Karpas-422 (cell line): ENCODE results near the gene SNX33. TPM values are rescaled to one million over a fixed set of nuclear protein-coding genes. Genes with fewer than 3 reads are reported as not detected.

Source experiments
- DNase-seq: peaks from one replicate; pipeline ENCODE4 v3.0.0-alpha.2; 2015
- H2AFZ ChIP-seq: fragments of 200-600 bp; sonication (generic); 2 replicates; pipeline ENCODE4 v1.6.1; 2014; ENCODE audit warnings: antibody characterized with exemption, low read length, mixed read lengths
- H3K27ac ChIP-seq: fragments of 200-600 bp; sonication (generic); 2 replicates; pipeline ENCODE4 v1.5.1; 2014; ENCODE audit warnings: mild to moderate bottlenecking, low read length, moderate library complexity
- H3K27me3 ChIP-seq: fragments of 200-600 bp; sonication (generic); 2 replicates; pipeline ENCODE4 v1.6.1; 2014; ENCODE audit warnings: low read length, mixed read lengths
- H3K36me3 ChIP-seq: fragments of 200-600 bp; sonication (generic); 2 replicates; pipeline ENCODE4 v1.6.1; 2014; ENCODE audit warnings: low read length, mixed read lengths; ENCODE audit not compliant: insufficient read depth
- H3K4me1 ChIP-seq: fragments of 200-600 bp; sonication (generic); 2 replicates; pipeline ENCODE4 v1.6.1; 2014; ENCODE audit warnings: mild to moderate bottlenecking, low read length, mixed read lengths
- H3K4me2 ChIP-seq: fragments of 200-600 bp; sonication (generic); 2 replicates; pipeline ENCODE4 v1.6.1; 2014; ENCODE audit warnings: low read length, low read depth, mild to moderate bottlenecking; ENCODE audit not compliant: poor library complexity, severe bottlenecking
- H3K4me3 ChIP-seq: fragments of 200-600 bp; sonication (generic); 2 replicates; pipeline ENCODE4 v1.5.1; 2014; ENCODE audit warnings: mild to moderate bottlenecking, antibody characterized with exemption, low read length, mixed read lengths
- H3K79me2 ChIP-seq: fragments of 200-600 bp; sonication (generic); 2 replicates; pipeline ENCODE4 v1.6.1; 2014; ENCODE audit warnings: mild to moderate bottlenecking, low read length, mixed read lengths
- H3K9ac ChIP-seq: fragments of 200-600 bp; sonication (generic); 2 replicates; pipeline ENCODE4 v1.6.0; 2014; ENCODE audit warnings: low read length
- H3K9me2 ChIP-seq: fragments of 200-600 bp; sonication (generic), shearing (Covaris generic); replicated peaks from 2 replicates; pipeline ENCODE4 v1.6.0; 2014; ENCODE audit warnings: mild to moderate bottlenecking, low read length, moderate library complexity; ENCODE audit not compliant: insufficient read depth
- H3K9me3 ChIP-seq: fragments of 300-700, 200-600 bp; sonication (generic); 2 replicates; pipeline ENCODE4 v1.6.1; 2014; ENCODE audit warnings: low read length, mixed read lengths
- H4K20me1 ChIP-seq: fragments of 200-600 bp; sonication (generic); 2 replicates; pipeline ENCODE4 v1.6.1; 2014; ENCODE audit warnings: mild to moderate bottlenecking, antibody characterized with exemption, low read length, low read depth; ENCODE audit not compliant: insufficient read depth
- total RNA-seq: library from RNA; depleted of rRNA; stranded (reverse); fragments of >200 nt; shearing (Covaris generic); gene quantifications from 2 replicates; pipeline ENCODE4 v1.2.3, GENCODE V29; 2014; ENCODE audit warnings: low replicate concordance

The SNX33 gene
- total RNA-seq, 1 experiment from 2014 or later, result not detected

DNA sequence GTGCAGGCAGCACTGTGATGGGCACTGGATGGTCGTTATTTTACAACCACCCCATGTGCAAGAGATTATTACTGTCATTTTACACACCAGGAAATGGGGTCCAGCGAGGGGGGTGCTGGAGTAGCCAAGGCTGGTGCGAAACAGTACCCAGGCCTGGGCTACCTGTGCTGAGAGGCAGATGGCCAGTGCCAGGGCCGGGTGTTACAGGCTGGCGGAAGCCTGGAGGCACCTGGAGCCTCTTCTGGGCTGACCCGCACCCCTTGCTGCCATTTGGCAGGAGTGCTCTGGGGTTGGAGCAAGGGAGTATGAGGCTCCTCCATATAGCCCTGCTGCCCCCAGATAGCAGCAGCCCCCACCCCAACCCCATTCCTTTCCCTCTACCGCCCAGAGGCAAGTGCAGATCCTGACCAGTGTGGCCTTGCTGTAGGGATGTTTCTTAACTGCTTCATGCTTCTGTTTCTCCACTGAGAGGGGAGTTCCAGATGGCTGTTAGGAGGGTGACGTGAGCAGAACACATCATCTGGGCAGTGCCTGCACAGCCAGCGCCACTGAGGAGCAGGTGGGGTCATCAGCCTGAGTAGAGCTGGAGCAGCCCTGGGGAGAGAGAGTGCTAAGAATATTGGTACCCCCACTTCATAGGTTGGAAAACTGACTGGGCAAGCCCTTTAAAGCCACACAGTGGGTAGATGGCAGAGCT is 15.3 kb downstream of the SNX33 start:
- no peaks in the 10 kb centered on the region for H3K79me2 ChIP-seq
- no peak overlapping the region for H3K9ac ChIP-seq
- no peak for DNase-seq
- no peak overlapping the region for H2AFZ ChIP-seq
- no peaks in the 10 kb centered on the region for H3K9me3 ChIP-seq
- no peak overlapping the region for H3K4me2 ChIP-seq
- no peaks in the 10 kb centered on the region for H3K9me2 ChIP-seq
- H3K27ac ChIP-seq, result no peak overlapping the region
- no peaks in the 10 kb centered on the region for H3K36me3 ChIP-seq
- H3K4me3 ChIP-seq, result no peak overlapping the region
- no peaks in the 10 kb centered on the region for H3K27me3 ChIP-seq
- H4K20me1 ChIP-seq, result no peaks in the 10 kb centered on the region
- H3K4me1 ChIP-seq, result peaks cover 12% of the 10 kb centered on the region

DNA sequence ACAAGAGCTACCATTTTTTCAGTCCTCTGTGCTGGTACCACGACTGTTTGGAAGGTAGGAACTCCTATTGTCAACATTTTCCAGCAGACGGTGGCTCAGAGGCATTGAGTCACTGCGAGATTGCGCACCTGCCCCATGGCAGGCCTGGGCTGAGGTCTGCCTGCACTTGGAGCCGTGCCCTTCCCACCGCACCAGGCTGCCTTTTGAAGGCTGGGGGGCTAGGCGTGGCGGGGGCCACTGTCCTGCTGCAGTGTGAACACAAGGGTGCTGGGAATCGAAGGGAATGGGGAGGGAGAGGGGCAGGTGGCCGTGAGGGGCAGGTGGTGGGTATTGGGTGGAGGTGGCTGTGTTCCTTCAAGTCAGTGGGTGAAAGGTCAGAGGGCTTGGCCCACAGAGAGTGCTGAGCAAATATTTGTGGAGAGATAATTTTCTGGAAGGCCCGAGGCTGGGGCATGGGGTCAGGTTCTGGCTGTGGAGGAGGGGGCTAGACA is 16.3 kb downstream of the SNX33 start:
- Histone ChIP-seq H3K27ac (no peak overlapping the region), H3K27me3 (no peaks in the 10 kb centered on the region), H3K36me3 (no peaks in the 10 kb centered on the region), H3K4me3 (no peak overlapping the region), H3K79me2 (no peaks in the 10 kb centered on the region), H3K9ac (no peak overlapping the region), H3K9me3 (no peaks in the 10 kb centered on the region), H3K9me2 (no peaks in the 10 kb centered on the region), H3K4me1 (peaks cover 12% of the 10 kb centered on the region), H3K4me2 (no peak overlapping the region), H2AFZ (no peak overlapping the region), H4K20me1 (no peaks in the 10 kb centered on the region)
- DNase-seq, result no peak

DNA sequence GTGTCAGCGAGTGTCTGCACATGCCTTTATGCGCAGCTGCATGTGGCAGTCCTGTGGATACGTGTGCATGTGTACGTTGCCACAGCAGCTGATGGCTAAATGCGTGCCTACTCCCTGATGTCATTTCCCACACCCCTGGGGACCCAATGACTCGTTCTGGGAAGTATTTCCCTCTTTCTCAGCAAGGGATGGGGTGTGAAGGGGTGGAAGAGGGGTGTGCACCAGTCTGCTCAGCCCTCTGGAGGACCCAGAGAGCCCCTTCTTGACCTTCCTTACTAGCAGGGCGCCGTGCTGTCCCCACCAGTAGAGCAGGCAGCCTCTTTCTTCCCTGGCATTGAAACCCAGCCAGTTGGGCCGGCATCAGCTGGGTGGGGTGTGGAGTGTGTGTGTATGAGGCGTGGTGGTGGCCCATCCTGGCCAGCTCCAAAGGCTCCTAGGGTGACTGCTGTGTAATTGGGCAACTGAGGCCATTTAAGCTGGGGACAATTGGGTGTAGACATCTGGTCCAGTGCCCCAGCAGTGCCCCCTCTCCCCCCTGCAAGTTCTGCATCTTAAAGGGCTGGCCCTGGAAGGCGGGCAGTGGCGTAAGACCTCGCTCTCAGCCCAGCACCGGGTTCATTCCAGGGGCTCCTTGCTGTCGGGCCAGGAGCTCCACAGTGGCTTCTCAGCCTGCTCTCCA is 19.2 kb downstream of the SNX33 start:
- Histone ChIP-seq H3K79me2 (no peaks in the 10 kb centered on the region), H3K9ac (no peak overlapping the region), H3K4me2 (peak overlapping the region; percentile 32)

DNA sequence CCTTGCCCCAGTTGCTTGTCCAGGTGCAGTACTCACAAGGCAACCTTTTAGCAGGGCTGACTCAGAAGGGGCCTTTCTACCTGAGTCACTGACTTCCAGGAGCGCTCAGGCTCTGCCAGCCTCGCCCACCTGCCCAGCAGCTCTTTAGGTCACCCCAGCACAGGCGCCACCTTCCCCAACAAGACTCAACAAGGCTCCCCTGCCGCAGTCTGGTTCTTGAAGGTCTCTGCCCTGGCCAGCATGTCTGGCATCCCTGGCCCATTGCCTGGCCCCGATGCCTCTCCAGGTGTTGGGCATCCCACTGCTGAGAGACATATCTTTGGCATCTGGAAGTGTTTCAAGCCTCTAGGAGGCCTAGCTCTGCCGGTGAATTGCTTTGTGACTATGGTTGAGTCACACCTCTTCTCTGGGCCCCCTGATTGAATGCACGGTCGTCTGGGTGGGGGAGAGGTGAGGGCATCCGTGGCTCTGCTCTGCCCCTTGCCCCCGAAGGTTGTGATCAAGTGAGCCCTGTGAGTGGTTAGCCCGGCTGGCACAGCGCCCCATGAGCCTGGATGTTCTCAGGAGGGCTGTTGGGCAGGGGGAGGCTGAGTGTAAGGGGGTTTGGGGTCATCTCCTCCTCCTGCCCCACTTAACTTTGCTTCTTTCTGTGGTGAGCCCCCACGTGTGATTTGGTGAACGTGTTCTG is 21.6 kb downstream of the SNX33 start:
- Histone ChIP-seq H3K79me2 (no peaks in the 10 kb centered on the region), H4K20me1 (no peaks in the 10 kb centered on the region), H3K27me3 (no peaks in the 10 kb centered on the region), H3K36me3 (no peaks in the 10 kb centered on the region), H3K9me3 (no peaks in the 10 kb centered on the region), H2AFZ (no peak overlapping the region), H3K27ac (no peak overlapping the region), H3K9ac (no peak overlapping the region), H3K4me1 (peaks cover 54% of the 10 kb centered on the region), H3K4me2 (no peak overlapping the region), H3K4me3 (no peak overlapping the region), H3K9me2 (no peaks in the 10 kb centered on the region)
- DNase-seq, result no peak

More for the DNA sequence above, 19.2 kb downstream of the SNX33 start:
- Histone ChIP-seq H3K9me2 (no peaks in the 10 kb centered on the region), H2AFZ (no peak overlapping the region), H4K20me1 (no peaks in the 10 kb centered on the region), H3K9me3 (no peaks in the 10 kb centered on the region), H3K27ac (no peak overlapping the region), H3K4me1 (peaks cover 31% of the 10 kb centered on the region), H3K4me3 (no peak overlapping the region), H3K27me3 (no peaks in the 10 kb centered on the region), H3K36me3 (no peaks in the 10 kb centered on the region)
- peak; percentile 67 for DNase-seq

DNA sequence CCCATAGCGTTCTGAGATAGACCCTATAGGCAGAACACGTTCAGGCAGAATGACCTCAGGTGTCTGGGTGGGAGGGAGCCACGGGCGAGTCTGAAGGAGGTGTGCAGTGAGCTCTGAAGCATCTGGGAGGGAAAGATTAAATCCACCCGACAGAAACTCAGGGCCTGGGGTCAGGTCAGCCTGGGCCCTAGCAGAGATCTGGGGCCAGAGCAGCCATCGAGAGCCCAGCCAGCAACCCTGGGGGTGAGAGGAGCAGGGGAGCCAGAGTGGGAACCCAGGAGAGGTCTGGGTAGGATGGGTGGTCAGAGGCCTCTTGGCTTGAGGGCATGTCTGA is 22.1 kb downstream of the SNX33 start:
- no peak overlapping the region for H3K4me2 ChIP-seq
- H3K4me3 ChIP-seq, result no peak overlapping the region
- H3K36me3 ChIP-seq, result no peaks in the 10 kb centered on the region
- H3K27me3 ChIP-seq, result no peaks in the 10 kb centered on the region
- H3K9me2 ChIP-seq, result no peaks in the 10 kb centered on the region
- no peaks in the 10 kb centered on the region for H3K79me2 ChIP-seq
- H3K27ac ChIP-seq, result no peak overlapping the region
- DNase-seq, result no peak
- H4K20me1 ChIP-seq, result no peaks in the 10 kb centered on the region
- H2AFZ ChIP-seq, result no peak overlapping the region
- no peaks in the 10 kb centered on the region for H3K9me3 ChIP-seq
- no peak overlapping the region for H3K9ac ChIP-seq
- peaks cover 59% of the 10 kb centered on the region for H3K4me1 ChIP-seq

DNA sequence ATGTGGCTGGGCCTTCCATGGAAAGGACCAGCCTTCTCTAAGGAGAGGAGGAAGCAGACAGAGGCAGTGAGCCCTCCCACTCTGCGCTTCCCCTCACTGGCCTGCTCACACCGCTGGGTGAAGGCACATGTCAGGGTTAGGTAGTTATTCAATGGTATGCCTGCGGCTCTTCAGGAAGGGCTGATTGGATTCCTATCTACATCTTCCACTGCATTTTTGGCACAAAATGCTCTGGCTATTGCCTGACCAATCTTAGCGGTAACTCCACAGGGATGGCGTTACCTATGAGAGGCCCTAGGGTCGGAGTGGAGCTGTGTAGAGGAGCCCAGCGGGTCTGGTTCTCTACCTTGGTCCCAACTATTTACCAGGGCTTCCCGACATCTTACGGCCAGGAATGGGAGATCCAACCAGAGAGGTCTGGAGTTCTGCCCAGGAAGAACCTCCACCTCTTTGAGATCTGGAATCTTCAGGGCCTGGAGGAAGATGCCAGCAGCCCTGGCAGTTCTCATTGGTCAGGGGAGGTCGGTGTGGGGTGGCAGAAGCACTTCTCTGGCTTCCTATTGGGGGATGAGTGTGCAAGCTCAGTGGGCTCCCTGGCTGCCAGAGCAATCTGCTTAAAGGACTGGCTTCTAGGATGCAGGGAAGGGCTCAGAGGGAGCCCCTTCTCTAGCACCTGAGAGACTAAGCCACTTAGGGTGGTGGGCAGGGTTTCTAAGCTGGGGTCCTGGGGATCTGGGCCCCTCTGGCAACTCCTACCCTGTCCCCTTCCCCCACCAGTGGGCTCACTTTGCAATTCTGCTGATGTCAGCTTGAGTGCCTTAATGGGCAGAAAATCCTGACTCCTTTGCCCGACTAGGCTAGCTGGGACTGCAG is 24.3 kb downstream of the SNX33 start:
- no peaks in the 10 kb centered on the region for H4K20me1 ChIP-seq
- no peaks in the 10 kb centered on the region for H3K27me3 ChIP-seq
- H3K27ac ChIP-seq, result peak overlapping the region; percentile 94
- H2AFZ ChIP-seq, result peak overlapping the region; percentile 68; the same call in 1 of the 2 replicates
- H3K4me2 ChIP-seq, result peak overlapping the region; percentile 95
- H3K4me1 ChIP-seq, result peaks cover 65% of the 10 kb centered on the region
- H3K9ac ChIP-seq, result peak overlapping the region; percentile 80
- no peaks in the 10 kb centered on the region for H3K79me2 ChIP-seq
- no peaks in the 10 kb centered on the region for H3K9me2 ChIP-seq
- no peaks in the 10 kb centered on the region for H3K9me3 ChIP-seq
- H3K36me3 ChIP-seq, result no peaks in the 10 kb centered on the region
- H3K4me3 ChIP-seq, result peak overlapping the region; percentile 66
- DNase-seq, result peak; percentile 76

DNA sequence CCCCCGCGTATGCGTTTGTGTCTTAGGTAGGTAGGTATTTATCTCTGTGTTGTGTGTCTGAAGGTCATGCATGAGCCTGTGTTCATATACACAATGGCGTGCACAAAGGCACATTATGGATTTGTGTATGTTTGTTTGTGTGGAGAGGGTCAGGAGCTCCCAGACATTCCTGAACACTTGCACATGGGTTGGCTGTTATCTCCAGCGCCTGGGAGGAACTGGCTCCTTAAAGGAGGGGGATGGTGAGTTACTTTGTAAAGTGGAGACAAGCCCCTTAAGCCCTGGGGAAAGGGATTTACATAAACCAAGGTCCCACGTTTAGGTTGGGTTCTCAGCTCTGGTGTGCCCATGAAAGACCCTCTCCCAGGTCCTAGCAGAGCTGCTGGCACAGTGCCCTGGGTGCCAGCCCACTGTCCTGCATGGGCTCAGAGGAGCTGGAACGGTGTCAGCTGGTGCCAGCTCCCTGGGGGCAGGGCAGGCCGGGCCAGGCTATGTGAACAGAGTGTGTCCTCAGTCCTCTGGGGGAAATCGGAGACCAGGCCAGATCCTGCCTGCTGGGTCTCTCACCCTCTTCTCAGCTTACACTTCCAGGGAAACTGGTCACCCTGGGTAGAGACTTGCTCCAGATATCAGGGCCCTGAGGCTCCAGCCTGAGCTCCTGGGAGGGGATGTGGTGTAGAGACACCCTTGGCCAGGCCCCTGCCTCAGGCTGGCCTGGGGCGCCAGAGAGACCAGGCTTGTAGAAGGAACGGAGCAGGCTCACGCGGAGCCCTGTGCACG is 25.1 kb downstream of the SNX33 start:
- no peaks in the 10 kb centered on the region for H3K9me2 ChIP-seq
- H3K4me2 ChIP-seq, result peak overlapping the region; percentile 95
- H3K9ac ChIP-seq, result peak overlapping the region; percentile 80
- peak overlapping the region; percentile 66 for H3K4me3 ChIP-seq
- H3K9me3 ChIP-seq, result no peaks in the 10 kb centered on the region
- H2AFZ ChIP-seq, result peak overlapping the region; percentile 68; the same call in 1 of the 2 replicates
- H3K27me3 ChIP-seq, result no peaks in the 10 kb centered on the region
- H3K79me2 ChIP-seq, result no peaks in the 10 kb centered on the region
- H4K20me1 ChIP-seq, result no peaks in the 10 kb centered on the region
- no peaks in the 10 kb centered on the region for H3K36me3 ChIP-seq
- DNase-seq, result peak; percentile 86
- H3K4me1 ChIP-seq, result peaks cover 70% of the 10 kb centered on the region
- H3K27ac ChIP-seq, result peak overlapping the region; percentile 94
